ENCODE data around the gene C14orf93. TPM values are rescaled to one million over a fixed set of nuclear protein-coding genes. Genes with fewer than 3 reads are reported as not detected.
A peak's percentile ranks its signal among the peaks of the same experiment; 100 is the strongest.
"Not testable (repeated sequence)": the region's sequence is repeated elsewhere in the genome, so short reads cannot be mapped to it uniquely, and the experiment has no call there.

C14orf93 gene
- total RNA-seq, 1 donor from 2014 or later, result 10.8 TPM

GRCh38 chr14:23021434-23021833 is 11.5 kb upstream of the C14orf93 start:
- no peak for DNase-seq (ENCODE audit: low spot score)

GRCh38 chr14:23020143-23021128 is 10.5 kb upstream of the C14orf93 start:
- no peak for DNase-seq (ENCODE audit: low spot score)

DNA sequence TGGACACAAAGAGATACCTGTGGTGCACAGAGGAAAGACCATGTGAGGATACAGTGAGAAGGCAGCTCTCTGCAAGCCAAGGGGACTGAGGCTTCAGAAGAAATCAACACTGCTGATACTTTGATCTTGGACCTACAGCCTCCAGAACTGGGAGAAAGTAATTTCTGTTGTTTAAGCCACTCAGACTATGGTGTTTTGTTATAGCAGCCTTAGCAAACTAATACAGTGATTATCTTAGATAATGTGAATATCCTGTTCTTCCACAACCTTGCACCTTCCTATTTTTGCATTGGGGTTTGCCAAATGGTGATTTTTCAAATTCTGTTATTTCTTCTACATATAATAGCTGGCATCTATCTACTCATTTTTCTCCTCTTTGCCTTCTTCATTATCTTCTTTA is 8.2 kb upstream of the C14orf93 start:
- no peak for DNase-seq (ENCODE audit: low spot score)

GRCh38 chr14:23017091-23017490 is 7.1 kb upstream of the C14orf93 start:
- DNase-seq (ENCODE audit: low spot score), result no peak

DNA sequence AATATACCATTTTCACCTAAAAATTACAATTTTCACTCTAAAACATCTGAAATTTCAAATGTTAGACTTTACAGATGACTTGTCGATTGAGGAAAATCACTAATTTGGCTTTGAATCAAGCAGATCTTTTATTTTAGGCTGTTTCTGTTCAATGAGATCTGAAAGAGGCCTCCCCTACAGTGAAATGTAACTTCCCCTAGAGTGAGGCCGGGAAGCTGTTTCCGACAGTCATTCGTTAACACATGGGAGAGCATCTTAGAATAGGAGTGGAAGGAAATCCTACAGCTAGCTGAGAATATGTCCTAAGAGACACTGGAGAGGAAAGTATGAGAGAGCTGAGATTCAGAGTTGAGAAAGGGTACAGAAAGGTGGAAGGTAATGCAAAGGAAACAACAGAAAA is 5.7 kb upstream of the C14orf93 start:
- DNase-seq (ENCODE audit: low spot score), result no peak

DNA sequence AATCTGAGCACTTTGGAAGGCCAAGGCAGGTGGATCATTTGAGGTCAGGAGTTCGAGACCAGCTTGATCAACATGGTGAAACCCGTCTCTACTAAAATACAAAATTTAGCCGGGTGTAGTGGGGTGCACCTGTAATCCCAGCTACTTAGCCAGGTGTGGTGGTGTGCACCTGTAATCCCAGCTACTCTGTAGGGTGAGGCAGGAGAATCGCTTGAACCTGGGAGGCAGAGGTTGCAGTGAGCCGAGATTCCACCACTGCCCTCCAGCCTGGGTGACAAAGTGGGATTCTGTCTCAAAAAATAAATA is 3.8 kb upstream of the C14orf93 start:
- not testable (repeated sequence) for DNase-seq (ENCODE audit: low spot score)

DNA sequence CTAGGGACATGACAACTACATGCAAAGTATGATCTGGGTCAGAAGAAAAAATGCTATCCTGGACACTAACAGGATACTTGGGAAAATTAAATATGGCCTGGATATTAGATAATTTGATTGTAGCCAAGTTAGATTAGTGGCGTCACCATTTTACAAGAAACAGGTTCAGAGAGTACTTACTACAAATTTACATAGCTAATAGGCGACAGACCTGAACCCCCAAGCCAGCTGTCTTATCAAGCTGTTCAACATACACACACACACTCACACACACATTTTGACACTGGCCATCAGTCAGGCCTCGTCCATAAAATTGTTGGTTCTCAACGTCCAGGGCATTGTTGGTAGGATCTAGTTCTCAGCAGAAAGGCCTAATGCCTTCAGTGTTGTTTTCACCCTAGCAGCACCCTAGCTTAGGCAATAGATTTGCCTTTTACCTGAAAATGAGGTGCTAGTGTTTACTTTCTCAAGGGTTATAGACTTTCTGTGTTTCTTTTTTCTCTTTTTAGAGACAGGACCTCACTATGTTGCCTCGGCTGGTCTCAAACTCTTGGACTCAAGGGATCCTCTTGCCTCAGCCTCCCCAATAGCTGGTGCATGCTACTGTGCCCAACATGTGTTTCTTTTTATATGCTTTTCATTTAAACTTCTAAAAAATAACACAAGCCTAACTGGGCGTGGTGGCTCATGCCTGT is 3.3 kb upstream of the C14orf93 start:
- DNase-seq (ENCODE audit: low spot score), result no peak

DNA sequence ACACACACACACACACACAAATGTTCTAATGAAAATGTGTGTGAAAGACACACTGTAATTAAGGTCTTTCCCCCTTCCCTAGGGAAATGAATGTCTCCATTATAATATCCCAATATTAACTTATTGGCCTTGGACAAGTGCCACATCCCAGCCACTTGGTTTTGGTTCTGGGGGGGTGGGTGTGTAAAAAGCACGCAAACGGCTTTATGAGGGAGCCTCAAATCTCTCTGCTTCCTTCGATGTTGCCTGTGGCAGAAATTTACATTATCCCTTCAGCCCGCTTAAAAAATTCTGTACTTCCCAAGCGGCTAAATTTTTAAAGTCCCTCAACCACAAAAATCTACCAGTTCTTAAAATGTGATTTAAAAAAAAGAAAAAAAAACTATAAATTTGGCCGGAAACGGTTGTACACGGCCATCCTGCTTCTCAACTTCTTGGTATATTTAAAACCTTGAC is 432 bp downstream of the C14orf93 start:
- DNase-seq (ENCODE audit: low spot score), result no peak

DNA sequence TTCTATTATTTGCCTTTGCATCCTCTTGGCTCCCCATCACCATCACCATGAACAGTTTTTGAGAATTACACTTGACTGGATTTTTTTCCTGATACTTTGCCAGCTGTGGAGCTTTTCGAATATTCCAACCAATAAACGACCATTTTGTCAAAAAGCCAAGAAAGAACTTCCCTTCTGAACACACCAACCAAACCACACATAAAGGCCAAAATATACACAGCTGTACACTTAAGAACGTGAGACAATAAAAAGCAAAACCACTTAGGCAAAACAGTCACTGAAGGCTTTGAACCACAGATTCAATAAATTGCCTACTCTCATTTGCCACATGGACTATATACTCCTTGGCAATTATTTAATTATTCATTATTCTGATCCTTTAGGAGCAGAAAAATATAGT is 1.1 kb downstream of the C14orf93 start:
- no peak for DNase-seq (ENCODE audit: low spot score)

GRCh38 chr14:23006544-23007419 is 3.2 kb downstream of the C14orf93 start:
- peak; percentile 98 for DNase-seq (ENCODE audit: low spot score)

DNA sequence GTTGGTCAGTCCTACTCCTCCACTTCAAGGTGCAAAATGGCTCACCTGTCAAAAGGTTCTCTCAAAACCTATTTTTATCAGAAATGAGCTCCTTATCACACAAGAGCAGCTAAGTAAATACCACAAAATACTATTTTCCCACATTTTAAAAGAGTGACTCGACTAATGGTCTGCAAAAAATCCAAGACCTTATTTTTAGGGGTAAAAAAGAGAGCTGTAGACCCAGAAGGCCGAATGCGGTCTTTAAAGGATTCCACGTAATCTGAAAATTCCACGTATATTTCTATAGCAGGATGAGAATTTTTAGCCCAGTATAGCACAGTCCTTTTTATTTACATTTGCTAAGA is 3.8 kb downstream of the C14orf93 start:
- no peak for DNase-seq (ENCODE audit: low spot score)

DNA sequence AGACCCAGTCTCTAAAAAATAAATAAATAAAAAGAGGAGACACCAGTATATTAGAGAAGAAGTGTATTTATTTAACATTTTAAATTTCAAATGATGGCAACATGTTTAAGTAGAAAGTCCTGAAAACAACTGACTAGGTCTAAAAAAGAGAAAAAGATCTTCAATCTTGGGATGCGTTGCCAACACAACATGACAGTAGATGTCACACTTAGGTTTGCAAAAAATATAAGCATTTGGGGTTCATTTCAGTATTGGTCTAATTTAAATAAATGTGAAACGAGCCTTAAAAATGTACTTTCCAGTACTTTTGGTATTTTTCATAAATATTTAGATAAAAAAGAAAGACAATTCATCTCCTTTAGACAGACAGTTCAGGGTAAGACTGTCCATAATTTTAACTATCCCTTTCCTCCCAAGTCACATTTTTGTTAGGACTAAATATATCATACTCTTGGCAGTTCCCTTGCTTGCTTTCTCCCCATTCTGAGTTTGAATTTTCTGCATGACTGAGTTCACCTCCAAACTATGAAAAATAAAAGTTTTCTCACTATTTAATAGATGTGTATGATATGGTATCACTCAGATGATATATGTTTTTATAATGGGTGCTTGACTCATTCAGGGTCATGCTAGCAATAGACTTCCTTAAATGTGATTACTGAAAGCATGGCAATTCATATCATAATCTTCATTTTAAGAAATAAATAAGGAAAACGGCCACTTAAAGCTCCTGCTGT is 4.3 kb downstream of the C14orf93 start:
- DNase-seq (ENCODE audit: low spot score), result no peak

DNA sequence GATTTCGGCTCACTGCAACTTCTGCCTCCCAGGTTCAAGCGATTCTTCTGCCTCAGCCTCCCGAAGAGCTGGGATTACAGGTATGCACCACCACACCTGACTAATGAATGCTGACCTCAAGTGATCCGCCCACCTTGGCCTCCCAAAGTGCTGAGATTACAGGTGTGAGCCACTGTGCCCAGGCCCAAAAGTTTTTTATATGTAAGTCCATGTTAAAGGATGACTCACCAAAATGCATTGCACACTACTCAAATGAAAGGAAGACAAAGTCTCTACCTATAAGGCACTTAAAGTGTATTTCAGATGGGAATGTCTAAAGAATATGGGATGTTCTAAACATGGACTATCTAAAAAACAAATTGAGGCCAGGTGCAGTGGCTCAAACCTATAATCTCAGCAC is 5.7 kb downstream of the C14orf93 start:
- not testable (repeated sequence) for DNase-seq (ENCODE audit: low spot score)

DNA sequence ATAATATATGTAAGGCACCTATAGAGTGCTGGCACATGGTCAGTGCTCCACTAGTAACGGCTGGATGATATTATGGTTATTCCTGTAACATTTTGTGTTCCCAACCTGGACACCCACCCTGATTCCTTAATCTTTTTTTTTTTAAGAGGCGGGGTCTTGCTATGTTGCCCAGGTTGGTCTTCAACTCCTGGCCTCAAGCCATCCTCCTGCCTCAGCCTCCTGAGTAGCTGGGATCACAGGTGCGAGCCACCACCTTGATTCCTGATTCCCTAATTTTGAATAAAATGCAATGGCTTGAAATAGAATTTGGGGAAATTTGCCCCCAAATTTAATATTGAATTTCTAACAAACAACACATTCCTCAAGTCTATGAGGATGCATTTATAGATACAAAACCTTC is 7.4 kb downstream of the C14orf93 start:
- no peak for DNase-seq (ENCODE audit: low spot score)

- DNase-seq (ENCODE audit: low spot score), result no peak
Observed at GRCh38 chr14:23000860-23001259, 9.1 kb downstream of the C14orf93 start.

DNA sequence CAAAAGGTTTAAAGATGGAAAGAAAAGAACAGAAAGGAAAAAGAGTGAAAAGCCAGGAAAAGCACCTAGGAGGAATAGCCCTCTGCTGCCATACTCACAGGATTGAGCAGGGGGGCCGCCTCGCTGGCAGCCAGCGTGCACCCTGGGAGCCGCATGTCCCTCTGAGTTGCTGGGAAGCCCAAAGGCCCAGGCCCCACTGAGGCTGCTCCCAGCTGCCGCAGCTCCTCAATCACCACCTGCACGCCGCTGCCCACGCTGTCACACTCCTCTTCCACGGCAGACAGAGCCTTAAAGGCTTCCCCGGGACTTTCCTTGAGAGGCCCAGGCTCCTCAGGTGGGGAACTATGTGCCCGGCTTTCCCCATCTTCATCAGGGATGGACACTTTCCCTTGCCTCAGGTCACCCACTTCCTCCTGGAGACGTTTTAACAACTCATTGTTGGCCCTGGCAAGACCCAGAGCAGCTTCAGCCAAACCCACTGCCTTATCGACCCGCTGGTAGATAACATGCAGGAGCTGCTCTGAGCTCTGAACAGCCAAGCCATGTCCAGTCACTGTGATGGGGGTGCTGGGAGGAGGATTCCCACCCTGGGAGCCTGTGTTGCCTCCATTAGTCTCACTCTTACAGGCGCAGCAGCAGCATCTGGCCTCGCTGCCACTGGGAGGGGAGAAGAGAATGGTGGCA is 11.5 kb downstream of the C14orf93 start:
- DNase-seq (ENCODE audit: low spot score), result no peak

DNA sequence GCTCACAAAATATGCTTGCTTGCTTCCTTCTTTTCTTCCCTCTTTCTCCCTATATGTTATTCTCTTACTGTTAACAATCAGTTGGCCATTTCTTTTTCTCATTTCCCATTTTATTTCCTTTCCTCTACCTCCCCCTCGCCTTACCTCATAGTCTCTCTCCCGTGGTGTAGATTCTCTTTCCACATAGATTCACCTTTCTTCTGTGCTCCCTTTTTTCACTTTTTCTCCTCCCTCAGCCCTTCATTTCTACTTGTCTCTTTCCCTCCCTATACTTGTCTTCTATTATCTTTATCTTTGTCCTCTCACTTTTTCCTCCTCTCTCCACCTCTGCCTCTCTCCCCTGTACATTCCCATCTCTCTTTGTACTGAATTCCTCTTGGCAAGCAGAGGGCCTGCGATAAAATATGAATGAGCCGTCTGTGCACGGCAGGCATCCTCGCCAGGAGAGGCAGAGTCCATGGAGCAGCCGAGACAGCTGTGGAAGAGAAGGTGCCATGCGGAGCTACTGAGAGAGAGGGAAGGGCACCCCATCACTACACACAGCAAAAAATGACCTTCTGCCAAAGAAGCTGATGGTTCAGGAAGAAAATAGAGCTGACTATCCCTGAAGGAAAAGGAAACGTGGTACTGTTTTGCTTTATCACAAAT is 12.1 kb downstream of the C14orf93 start:
- no peak for DNase-seq (ENCODE audit: low spot score)

- DNase-seq (ENCODE audit: low spot score), result no peak
Observed at GRCh38 chr14:22996768-22997654, 12.9 kb downstream of the C14orf93 start.

- DNase-seq (ENCODE audit: low spot score), result no peak
Observed at GRCh38 chr14:22995889-22996625, 13.9 kb downstream of the C14orf93 start.
